ENCODE measurements around the gene RPS27. TPM values are rescaled to one million over a fixed set of nuclear protein-coding genes. Genes with fewer than 3 reads are reported as not detected.
A peak's percentile ranks its signal among the peaks of the same experiment; 100 is the strongest.

Gene RPS27
- total RNA-seq, 1 experiment from 2014 or later, result 3,064 TPM

DNA sequence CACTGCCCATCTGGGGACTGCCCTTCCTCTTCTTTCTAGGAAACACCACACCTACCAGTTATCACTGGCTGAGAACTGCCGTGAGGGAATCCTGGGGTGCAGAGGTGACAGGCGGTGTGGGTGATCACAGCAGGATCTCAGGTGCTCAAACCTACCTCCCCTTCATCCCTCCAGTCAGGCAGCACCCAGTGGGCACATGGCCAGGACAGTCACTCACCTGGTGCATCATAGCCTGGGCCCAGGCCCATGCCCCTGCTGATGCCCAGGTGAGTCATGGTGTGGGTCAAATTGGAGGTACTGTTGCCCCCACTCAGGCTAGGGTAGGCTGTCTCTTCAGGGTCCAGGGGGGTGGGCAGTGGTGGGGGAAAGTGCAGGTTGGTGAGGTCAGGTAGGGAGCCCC lies 38.8 kb upstream of the RPS27 start:
- peak; percentile 47 for DNase-seq (ENCODE audit: unreplicated experiment)
- ChIA-PET POLR2A (interaction anchor here (16.7 kb wide), 1 partner anchor 10 kb away, joined by 430 read pairs; the partner anchor contains the start of genes CREB3L4, CRTC2 and SLC39A1), CTCF (no interaction called here)
- Mint-ChIP-seq H3K27me3 (ENCODE audit: insufficient read depth, unreplicated experiment) (no peaks in the 10 kb centered on the region), H3K4me1 (ENCODE audit: insufficient read depth, unreplicated experiment) (peaks cover 19% of the 10 kb centered on the region), H3K27ac (ENCODE audit: low read depth, unreplicated experiment) (no peak overlapping the region), H3K4me3 (ENCODE audit: unreplicated experiment) (no peak overlapping the region), H3K9me3 (ENCODE audit: unreplicated experiment) (no peaks in the 10 kb centered on the region), H3K36me3 (ENCODE audit: insufficient read depth, unreplicated experiment) (peaks cover 52% of the 10 kb centered on the region)
- intact Hi-C loops (cut with micrococcal nuclease), result no loop called here
- TF ChIP-seq, protein P1, sequence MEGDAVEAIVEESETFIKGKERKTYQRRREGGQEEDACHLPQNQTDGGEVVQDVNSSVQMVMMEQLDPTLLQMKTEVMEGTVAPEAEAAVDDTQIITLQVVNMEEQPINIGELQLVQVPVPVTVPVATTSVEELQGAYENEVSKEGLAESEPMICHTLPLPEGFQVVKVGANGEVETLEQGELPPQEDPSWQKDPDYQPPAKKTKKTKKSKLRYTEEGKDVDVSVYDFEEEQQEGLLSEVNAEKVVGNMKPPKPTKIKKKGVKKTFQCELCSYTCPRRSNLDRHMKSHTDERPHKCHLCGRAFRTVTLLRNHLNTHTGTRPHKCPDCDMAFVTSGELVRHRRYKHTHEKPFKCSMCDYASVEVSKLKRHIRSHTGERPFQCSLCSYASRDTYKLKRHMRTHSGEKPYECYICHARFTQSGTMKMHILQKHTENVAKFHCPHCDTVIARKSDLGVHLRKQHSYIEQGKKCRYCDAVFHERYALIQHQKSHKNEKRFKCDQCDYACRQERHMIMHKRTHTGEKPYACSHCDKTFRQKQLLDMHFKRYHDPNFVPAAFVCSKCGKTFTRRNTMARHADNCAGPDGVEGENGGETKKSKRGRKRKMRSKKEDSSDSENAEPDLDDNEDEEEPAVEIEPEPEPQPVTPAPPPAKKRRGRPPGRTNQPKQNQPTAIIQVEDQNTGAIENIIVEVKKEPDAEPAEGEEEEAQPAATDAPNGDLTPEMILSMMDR (IDR thresholded peaks at IDR 0.05; ENCODE audit: unreplicated experiment), result no peak
- no TSS peak for BruUV-seq (replicated peaks)

DNA sequence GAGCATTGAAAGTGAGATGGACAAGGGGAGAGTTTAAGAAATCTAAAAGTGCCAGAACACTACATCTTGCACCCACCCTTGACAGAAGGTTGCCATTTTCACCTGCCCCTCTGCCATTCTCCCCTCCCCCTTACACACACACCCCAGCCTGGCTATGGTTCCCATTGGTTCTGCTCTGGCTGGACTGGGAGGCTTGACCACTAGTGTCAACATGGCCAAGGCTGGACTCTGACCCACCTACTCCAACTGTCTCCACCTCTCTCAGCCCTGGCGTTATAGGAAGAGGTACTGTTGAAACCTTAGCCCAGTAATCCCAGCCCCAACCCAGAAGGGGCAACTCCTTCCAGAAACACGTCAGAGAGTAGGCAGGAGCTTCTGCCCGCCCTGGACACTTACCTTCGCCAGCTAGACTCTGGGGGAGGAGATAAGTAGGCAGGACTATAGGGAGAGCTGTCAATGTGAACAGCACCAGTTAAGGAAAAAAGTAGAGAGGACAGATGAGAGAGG lies 36.6 kb upstream of the RPS27 start:
- intact Hi-C loops (cut with micrococcal nuclease), result no loop called here
- Mint-ChIP-seq H3K4me1 (ENCODE audit: insufficient read depth, unreplicated experiment) (peaks cover 30% of the 10 kb centered on the region), H3K27ac (ENCODE audit: low read depth, unreplicated experiment) (no peak overlapping the region), H3K36me3 (ENCODE audit: insufficient read depth, unreplicated experiment) (peaks cover 54% of the 10 kb centered on the region), H3K4me3 (ENCODE audit: unreplicated experiment) (no peak overlapping the region), H3K27me3 (ENCODE audit: insufficient read depth, unreplicated experiment) (no peaks in the 10 kb centered on the region), H3K9me3 (ENCODE audit: unreplicated experiment) (no peaks in the 10 kb centered on the region)
- CTCF ChIA-PET, result interaction anchor here (0.6 to 1.4 kb wide), 4 partner anchors 32 to 157 kb away, joined by 3 to 8 read pairs (median 4); partner anchors contain the start of gene RAB13
- POLR2A ChIA-PET, result interaction anchor here (1.0 to 16.7 kb wide), 5 partner anchors 2 to 30 kb away, joined by 3 to 430 read pairs (median 6); partner anchors contain the start of genes CREB3L4, CRTC2, DENND4B and GATAD2B
- BruUV-seq (replicated peaks), result no TSS peak
- TF ChIP-seq, protein P1 (IDR thresholded peaks at IDR 0.05; ENCODE audit: unreplicated experiment), result no peak
- no peak for DNase-seq (ENCODE audit: unreplicated experiment)

DNA sequence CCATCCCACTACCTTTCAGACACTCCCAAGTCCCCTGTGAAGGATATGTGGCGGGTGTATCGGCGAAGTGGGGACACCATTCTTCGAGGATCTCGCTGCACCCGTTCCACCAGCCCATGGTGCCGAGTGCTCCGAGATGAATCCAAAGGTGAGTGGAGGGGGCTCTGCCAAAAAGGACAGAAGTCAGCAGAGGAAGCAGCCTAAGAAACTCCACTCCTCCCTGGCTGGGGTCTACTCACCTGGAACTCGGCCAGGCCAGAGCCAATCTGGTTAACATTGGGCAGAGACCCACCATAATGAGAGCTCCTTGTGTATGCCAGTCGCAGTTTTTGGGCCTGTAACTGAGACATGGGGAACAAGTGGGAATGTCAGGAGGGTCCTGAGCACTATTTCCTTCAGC lies 35.7 kb upstream of the RPS27 start:
- TF ChIP-seq, protein P1 (IDR thresholded peaks at IDR 0.05; ENCODE audit: unreplicated experiment), result no peak
- POLR2A ChIA-PET, result interaction anchor here (1.1 to 16.7 kb wide), 3 partner anchors 3 to 22 kb away, joined by 3 to 430 read pairs (median 430); partner anchors contain the start of genes CREB3L4, CRTC2, DENND4B and JTB
- CTCF ChIA-PET, result interaction anchor here (0.6 to 2.6 kb wide), 4 partner anchors 13 to 1692 kb away, joined by 3 to 14 read pairs (median 3); partner anchors contain the start of gene CREB3L4
- no peaks in the 10 kb centered on the region for H3K9me3 Mint-ChIP-seq (ENCODE audit: unreplicated experiment)
- H3K27ac Mint-ChIP-seq (ENCODE audit: low read depth, unreplicated experiment), result no peak overlapping the region
- intact Hi-C loops (cut with micrococcal nuclease), result no loop called here
- H3K36me3 Mint-ChIP-seq (ENCODE audit: insufficient read depth, unreplicated experiment), result peaks cover 57% of the 10 kb centered on the region
- no TSS peak for BruUV-seq (replicated peaks)
- H3K4me1 Mint-ChIP-seq (ENCODE audit: insufficient read depth, unreplicated experiment), result peaks cover 39% of the 10 kb centered on the region
- no peak overlapping the region for H3K4me3 Mint-ChIP-seq (ENCODE audit: unreplicated experiment)
- no peak for DNase-seq (ENCODE audit: unreplicated experiment)
- no peaks in the 10 kb centered on the region for H3K27me3 Mint-ChIP-seq (ENCODE audit: insufficient read depth, unreplicated experiment)

DNA sequence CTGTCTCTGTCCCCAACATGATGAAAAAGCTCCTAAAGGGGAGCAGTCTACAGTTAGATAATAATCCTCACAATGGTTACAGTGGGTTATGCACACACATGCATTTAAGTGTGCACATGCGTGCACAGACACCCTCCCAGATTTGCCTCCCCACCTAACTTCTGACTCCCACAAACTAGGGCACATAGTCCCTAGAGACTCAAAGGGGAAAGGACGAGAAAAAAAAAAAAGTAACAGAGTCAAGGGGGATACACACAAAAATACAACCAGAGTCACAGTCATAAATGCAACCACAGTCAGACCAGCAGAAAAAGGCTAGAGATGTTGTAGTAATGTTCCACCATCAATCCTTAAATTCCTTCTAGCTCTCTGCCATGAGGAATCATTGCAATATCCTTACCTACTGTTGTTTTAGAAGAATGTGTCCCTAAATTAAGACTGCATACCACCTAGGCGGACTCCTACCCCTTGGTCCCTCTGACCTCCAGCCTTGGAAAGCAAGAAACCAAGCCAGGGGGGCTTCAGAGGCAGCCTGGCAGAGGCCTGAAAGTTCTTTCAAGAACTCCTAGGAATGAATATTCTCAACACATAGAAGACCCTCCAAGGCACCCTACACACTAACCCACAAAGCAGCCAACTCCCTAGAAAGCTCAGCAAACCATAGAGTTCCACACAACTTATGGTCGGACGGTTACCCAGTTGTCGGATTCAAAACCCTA lies 33.4 kb upstream of the RPS27 start:
- H3K27ac Mint-ChIP-seq (ENCODE audit: low read depth, unreplicated experiment), result peak overlapping the region; percentile 92
- ChIA-PET CTCF (interaction anchor here (0.5 to 5.6 kb wide), 9 partner anchors 9 to 301 kb away, joined by 3 to 60 read pairs (median 4); partner anchors contain the start of genes CREB3L4, DENND4B and RAB13), POLR2A (interaction anchor here (0.6 to 16.7 kb wide), 14 partner anchors 5 to 344 kb away, joined by 3 to 647 read pairs (median 6); partner anchors contain the start of genes CHTOP, CREB3L4, CRTC2 and DENND4B)

More for the DNA sequence above, 33.4 kb upstream of the RPS27 start:
- intact Hi-C loops (cut with micrococcal nuclease), result no loop called here
- DNase-seq (ENCODE audit: unreplicated experiment), result no peak
- no TSS peak for BruUV-seq (replicated peaks)
- Mint-ChIP-seq H3K4me3 (ENCODE audit: unreplicated experiment) (peak overlapping the region; percentile 96), H3K27me3 (ENCODE audit: insufficient read depth, unreplicated experiment) (no peaks in the 10 kb centered on the region), H3K4me1 (ENCODE audit: insufficient read depth, unreplicated experiment) (peaks cover 52% of the 10 kb centered on the region), H3K36me3 (ENCODE audit: insufficient read depth, unreplicated experiment) (peaks cover 59% of the 10 kb centered on the region), H3K9me3 (ENCODE audit: unreplicated experiment) (no peaks in the 10 kb centered on the region)
- TF ChIP-seq, protein P1 (IDR thresholded peaks at IDR 0.05; ENCODE audit: unreplicated experiment), result no peak

Measured in MCF 10A (cell line).